Activated T-helper 1 cell treated with Interleukin-2 at 50 U/mL for 16 hours (primary cell): ENCODE data around the gene ZNF687.
A peak's percentile ranks its signal among the peaks of the same experiment; 100 is the strongest.
"Not testable (repeated sequence)": the region's sequence is repeated elsewhere in the genome, so short reads cannot be mapped to it uniquely, and the experiment has no call there.

Experiments used
- DNase-seq: peaks from one replicate; pipeline ENCODE4 v3.0.0-alpha.2; 2020; ENCODE audit warnings: low read depth

The ZNF687 gene, protein sequence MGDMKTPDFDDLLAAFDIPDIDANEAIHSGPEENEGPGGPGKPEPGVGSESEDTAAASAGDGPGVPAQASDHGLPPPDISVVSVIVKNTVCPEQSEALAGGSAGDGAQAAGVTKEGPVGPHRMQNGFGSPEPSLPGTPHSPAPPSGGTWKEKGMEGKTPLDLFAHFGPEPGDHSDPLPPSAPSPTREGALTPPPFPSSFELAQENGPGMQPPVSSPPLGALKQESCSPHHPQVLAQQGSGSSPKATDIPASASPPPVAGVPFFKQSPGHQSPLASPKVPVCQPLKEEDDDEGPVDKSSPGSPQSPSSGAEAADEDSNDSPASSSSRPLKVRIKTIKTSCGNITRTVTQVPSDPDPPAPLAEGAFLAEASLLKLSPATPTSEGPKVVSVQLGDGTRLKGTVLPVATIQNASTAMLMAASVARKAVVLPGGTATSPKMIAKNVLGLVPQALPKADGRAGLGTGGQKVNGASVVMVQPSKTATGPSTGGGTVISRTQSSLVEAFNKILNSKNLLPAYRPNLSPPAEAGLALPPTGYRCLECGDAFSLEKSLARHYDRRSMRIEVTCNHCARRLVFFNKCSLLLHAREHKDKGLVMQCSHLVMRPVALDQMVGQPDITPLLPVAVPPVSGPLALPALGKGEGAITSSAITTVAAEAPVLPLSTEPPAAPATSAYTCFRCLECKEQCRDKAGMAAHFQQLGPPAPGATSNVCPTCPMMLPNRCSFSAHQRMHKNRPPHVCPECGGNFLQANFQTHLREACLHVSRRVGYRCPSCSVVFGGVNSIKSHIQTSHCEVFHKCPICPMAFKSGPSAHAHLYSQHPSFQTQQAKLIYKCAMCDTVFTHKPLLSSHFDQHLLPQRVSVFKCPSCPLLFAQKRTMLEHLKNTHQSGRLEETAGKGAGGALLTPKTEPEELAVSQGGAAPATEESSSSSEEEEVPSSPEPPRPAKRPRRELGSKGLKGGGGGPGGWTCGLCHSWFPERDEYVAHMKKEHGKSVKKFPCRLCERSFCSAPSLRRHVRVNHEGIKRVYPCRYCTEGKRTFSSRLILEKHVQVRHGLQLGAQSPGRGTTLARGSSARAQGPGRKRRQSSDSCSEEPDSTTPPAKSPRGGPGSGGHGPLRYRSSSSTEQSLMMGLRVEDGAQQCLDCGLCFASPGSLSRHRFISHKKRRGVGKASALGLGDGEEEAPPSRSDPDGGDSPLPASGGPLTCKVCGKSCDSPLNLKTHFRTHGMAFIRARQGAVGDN

DNA sequence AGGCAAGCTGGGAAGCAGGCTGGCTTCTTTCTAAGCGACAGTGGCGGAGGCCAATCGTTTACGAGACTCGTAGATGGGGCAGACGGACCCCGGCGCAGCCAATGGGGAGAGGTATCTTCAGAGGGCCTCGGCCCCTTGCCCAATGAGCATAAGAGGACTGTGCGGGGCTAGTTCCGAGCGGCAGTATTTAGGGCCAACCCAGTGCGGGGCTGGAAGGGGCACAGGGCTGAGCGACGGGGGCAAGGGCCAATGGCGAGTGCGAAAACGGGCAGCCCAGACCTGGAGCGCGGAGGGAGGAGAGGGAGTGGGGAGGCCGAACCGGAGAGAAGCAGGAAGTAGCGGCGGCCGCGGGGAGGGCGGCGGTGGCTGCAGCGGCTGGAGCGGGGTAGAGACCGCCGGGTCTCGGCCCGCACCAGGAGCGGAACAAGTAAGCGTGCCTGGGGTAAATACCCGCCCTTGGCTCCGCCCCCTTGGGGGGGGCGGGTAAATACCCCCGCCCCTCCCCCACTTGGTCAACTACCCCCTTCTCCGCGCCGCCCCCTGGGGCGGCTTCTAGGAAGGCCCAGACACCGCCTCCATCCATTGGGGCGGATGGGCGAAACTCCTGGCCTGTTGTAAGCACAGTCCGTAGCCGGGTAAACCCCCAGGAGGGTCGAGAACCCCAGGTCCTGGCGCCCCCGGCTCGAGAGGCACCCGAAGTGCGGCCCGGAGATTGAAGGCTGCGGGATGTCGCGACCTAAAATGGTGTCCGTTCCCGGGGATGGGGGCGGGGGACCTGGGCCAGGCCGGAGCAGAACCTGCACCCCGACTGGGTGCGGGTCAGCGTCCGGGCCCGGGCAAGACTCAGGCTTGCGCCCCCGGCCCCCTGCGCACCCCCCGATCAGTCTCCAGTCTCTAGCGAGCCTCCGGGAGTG, at the start of gene ZNF687:
TSS of gene ZNF687 (plus strand) at position 331 of the 914 bp plus-strand sequence. CDS start 3,993 bp downstream, outside the sequence.
- DNase-seq: peak; percentile 97

DNA sequence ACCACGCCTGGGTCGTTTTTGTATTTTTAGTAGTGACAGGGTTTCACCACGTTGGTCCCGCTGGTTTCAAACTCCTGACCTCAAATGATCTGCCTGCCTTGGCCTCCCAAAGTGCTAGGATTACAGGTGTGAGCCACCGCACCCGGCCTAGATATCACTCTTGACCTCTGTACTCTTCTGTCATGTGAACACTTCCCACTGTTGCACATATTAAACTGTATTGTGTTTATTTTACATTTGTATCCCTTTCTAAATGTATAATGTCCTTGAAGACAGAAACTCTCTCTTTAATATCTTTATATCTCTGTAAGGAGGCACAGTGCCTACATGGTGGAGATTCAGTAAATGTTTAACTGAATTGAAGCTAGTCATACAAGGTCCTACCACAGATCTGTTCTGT, 46.9 kb upstream of the ZNF687 start:
- DNase-seq: no peak

DNA sequence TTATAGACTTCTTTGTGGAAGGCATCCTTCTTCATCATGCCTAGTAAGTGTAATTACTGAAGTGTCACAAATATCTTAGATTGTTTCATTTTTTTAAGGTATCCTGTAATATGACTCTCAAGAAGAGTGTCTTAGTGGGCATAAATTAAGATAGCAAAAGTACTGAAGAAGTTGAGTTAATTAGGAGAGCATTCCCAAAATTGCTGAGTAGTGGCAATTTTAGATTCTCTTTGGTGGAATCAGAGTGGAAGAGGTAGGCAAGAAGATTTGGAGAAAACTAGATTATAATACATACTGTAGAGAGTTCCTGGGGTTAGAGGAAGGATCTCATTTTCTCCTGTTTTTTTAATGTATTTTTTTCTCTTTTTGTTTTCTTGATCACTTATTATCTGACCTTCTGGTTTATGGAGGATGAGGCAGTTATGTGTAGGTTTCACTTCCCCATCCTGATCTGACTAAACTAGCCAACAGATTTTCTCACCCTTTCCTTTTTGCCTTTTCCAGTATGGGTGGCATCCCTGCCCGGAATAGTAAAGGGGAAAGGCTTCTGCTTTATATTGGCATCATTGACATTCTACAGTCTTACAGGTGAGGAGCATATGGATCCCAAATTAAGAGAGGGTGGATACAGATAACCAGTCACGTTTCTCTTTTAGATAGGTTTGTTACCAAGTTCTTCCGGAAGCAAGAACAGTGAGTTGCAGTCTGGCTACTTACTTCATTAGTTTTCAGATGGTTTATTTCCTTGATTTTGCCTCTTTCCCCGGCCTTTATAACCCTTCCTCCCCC, 44.2 kb upstream of the ZNF687 start:
- DNase-seq: no peak

DNA sequence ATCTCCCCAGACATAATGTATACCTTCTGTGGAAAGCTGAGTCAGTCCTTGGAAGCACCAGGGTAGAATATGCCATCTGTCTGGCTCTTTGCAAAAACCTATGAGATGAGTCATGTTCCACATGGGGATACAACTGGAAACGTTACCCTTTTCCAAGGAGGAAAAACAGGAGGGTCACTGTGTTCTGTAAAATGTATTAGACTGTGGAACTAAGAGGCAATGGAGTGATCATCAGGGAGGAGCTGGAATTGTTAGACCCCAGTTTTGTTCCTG, 43.7 kb upstream of the ZNF687 start:
- DNase-seq: no peak

DNA sequence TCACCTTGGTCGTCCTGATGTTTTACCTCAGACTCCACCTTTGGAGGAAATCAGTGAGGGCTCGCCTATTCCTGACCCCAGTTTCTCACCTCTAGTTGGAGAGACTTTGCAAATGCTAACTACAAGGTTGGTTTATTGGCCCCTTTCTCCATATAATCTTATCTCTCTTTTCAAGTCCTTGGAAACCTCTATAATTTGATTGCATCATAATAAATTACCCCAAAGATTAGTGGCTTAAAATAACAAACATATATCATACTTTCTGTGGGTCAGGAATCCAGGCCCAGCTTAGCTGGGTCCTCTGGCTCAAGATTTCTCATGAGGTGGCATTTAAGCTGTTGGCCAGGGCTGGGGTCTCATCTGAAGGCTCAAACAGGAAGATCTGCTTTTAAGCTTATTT, 39.7 kb upstream of the ZNF687 start:
- no peak for DNase-seq

DNA sequence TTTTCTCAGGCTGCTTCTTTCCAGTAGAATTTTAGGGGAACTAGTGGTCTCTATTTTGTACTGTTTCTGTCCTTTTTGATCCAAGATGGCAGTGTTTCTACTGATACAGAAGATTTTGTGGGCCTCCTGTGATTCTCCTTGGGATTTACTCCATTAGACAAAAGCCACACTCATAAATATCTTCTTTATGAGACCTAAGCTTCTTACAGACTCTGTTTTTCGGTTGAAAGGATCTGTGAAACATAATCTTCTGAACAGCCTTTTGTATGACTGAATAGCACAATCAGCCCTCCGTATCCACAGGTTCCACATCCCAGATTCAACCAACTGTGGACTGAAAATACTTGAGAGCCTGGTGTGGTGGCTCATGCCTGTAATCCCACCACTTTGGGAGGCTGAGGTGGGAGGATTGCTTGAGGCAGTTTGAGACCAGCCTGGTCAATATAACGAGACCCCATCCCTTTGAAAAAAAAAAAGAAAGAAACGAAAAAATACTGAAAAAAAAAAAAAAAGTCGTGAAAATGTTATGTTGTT, 38.3 kb upstream of the ZNF687 start:
- no peak for DNase-seq

DNA sequence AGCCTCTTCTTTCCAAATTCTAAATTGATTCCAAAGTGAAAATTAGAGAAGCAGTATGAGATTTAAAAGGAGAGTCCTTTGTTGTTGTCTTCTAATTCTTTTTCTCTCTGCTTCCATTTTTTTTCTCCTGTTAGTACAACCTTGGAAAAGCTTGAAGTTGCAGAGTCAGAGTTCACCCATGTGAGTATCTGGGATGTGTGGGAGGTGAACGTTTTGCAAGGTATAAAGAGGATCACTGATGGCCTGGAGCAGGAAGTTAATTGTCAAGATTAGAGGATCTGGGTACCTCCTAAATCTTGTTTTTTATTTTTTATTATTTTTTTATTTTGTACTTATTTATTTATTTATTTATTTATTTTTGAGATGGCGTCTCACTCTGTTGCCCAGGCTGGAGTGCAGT, 35.3 kb upstream of the ZNF687 start:
- DNase-seq: no peak

DNA sequence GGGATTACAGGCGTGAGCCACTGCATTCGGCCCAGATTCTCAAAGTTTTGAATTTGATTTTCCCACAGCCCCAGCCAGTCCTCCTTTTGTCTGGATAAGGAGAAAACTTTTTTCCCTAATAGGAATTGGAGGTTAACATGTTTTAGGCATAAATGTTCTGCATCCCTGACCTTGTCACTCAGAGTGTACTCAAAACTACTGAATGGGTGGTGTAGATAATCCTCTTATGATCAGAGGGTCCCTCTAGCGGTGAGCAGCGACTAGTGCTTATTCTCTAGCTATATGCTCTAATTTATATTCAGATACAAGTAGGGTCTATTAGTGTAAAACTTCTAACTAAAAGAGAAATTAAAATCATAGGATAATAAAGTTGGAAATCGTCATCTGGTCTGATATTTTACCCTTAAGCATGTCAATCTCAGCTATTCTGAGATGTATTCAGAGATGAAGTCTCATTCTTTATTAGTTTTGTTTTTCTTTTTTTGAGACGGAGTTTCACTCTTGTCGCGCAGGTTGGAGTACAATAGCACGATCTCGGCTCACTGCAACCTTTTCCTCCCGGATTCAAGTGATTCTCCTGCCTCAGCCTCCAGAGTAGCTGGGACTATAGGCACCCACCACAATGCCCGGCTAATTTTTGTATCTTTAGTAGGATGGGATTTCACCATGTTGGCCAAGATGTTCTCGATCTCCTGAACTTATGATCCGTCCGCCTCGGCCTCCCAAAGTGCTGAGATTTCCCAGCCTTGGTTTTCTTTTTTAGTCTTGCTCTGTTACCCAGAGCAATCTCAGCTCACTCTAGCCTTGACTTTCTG, 30.2 kb upstream of the ZNF687 start:
- peak; percentile 32 for DNase-seq

DNA sequence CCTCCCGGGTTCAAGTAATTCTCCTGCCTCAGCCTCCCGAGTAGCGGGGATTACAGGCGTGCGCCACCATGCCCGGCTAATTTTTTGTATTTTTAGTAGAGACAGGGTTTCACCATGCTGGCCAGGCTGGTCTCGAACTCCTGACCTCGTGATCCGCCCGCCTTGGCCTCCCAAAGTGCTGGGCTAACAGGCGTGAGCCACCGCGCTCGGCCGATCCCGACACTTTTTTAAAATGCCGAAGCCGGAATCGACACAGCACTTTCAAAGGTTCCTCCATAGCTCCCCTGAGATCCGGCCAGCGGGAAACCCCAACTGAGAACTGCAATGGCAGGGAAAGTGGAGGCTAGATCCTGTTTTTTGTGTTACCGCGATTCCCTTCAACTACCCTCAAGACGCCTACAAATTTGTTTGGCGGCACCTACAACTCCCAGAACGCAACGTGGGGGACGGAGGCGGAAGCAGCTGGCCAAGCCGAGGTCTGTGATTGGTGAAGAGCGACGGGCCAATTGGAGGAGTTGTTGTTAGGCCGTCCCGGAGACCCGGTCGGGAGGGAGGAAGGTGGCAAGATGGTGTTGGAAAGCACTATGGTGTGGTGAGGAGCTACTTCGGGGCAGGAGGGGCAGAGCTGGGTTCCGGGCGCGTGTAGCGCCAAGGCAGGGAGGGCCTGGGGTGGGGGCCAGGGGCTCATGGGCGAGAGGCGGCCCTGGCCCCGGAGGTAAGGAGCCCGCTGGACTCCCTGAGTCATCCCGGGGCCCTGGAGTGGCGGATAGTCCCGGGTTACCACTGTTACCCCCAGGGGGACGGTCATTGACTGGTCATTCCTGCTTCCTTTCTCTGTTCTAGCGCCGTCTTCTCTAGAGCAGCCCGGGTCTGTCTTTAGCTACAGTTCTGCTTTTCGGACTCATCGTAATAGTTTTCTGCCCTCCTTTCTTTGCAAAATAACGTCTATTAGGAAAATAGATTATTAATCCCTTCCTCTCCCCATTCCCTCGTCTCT, 27.6 kb upstream of the ZNF687 start, which contains the start of gene PSMD4:
TSS of gene PSMD4 (plus strand) at position 518 of the 997 bp plus-strand sequence. CDS start at position 567, 49 bp downstream.
- peak; percentile 86 for DNase-seq

DNA sequence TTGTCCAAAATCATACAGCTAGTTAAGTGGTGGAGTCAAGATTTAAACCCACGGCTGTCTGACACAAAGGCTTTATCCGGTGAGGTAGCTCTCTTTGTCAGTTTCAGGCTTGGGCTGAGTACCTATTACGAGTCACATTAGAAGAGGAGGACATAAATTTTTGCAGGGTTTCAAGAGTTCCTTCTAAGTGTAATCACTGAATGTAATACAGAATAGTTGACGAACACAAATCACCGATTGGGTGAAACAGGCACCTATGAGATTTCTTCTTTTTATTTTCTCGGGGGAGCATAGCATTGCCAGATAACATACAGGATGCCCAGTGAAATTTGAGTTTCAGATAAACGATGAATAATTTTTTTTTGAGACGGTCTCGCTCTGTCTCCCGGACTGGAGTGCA, 26.7 kb upstream of the ZNF687 start:
- DNase-seq: no peak

DNA sequence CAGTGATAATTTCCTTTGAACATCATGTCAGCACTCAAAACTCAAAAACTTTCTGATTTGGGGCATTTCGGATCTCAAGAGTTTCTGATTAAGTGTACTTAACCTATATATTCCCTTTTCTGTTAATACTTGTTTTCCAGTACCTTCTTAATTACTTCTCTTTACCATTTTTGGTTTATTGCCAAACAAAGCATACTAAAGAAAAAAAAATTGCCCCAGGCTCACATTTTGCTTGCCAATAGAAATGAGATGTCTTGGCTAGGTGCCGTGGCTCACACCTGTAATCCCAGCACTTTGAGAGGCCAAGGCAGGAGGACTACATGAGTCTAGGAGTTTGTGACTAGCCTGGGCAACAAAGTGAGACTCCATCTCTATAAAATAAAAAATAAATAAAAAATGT, 22.7 kb upstream of the ZNF687 start:
- no peak for DNase-seq

DNA sequence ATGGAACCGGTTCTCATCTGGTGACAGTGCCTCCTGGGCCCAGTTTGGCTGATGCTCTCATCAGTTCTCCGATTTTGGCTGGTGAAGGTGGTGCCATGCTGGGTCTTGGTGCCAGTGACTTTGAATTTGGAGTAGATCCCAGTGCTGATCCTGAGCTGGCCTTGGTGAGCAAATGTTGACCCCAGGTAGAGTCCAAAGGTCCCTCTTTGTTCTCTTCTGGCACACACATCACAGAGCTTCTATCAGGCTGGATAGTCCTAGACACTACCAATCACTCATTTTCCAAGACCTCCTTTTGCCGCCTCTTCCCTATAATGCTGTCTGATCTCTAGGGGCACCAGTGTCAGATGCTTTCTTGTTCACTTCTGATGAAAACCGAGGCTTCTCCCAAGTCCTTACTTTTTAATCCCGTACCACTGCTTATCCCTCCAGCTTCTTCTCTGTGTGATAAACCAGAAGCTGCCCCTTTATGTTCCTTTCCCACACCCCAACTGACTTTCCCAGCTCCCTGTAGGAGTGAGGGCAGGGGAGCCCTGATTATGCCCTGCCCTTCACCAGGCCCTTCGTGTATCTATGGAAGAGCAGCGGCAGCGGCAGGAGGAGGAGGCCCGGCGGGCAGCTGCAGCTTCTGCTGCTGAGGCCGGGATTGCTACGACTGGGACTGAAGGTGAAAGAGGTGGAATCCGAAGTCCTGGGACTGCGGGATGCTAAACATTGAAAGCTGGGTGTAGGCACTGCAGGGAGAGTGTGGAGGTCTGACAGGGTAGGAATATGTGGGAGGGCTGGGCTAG, 16.5 kb upstream of the ZNF687 start:
- no peak for DNase-seq

DNA sequence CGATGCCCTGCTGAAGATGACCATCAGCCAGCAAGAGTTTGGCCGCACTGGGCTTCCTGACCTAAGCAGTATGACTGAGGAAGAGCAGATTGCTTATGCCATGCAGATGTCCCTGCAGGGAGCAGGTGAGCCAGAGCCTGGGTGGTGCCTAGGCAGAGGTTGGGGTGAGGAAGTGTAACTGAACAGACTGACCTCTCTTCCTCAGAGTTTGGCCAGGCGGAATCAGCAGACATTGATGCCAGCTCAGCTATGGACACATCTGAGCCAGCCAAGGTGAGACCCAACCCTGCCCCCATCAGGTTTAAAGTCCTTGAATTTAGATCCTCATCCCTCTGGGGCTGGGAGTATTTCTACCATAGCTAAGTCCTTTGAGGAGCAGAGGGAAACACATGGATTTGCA, 15.8 kb upstream of the ZNF687 start:
- no peak for DNase-seq

DNA sequence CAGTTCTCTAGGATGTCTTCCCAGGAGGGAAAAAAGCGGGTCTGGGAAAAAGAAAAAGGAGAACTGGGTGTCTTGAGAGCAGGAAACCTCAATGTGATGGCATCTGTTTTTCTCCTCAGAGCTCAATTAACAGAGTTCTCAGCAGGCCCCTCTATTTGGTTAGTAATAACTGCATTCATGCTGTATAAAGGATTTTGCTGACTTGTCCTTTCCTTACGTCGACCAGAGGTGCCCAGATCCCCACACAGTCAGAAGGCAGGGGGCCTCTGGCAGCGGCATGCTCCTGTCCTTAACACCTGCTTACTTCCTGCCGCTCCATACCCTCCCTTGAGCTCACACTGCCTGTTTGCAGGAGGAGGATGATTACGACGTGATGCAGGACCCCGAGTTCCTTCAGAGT, 15.3 kb upstream of the ZNF687 start:
- DNase-seq: no peak

DNA sequence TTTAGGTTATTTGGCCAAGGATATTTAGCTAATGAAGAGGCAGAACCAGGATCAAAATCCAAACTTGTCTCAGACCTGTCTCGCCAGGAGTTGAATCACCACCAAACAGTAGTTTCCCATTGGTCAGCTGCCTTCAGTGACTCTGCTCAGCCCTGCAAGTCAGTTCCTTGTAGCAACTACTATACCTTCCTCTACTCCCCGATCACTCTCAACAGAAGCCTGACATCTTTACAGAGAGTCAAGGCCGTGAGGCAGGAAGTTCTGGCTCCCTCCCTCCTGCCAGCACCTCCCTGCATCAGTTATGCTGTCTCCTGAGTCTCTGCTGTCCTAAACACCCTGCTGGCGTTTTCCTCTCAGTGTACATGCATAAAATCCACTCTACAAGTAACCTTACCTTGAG, 14.3 kb upstream of the ZNF687 start:
- no peak for DNase-seq

DNA sequence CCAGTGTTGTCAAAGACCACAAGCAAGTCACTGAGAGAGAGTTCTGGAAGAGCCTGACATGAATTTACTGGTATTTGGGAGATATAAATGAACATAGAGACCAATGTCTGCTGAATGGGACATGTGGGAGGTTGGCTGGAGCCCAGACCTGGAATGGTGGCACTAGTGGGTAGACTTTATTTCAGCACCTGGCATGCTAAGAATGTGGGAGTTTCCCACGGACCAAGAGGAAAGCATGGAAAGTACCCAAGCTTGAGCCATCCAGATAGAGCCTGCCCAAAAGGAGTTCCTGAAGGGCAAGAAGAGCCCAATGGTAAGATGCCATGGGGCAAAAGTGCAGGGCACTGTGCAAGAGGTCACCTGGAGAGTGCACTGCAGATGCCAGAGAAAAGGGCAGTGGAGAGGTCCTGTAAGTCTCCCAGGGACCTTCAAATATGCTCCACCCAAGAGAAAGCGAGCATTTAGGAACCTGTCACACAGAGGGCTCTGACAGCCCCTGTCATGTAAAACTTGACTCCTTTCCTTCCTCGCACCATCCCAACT, 8.1 kb upstream of the ZNF687 start:
- DNase-seq: no peak

DNA sequence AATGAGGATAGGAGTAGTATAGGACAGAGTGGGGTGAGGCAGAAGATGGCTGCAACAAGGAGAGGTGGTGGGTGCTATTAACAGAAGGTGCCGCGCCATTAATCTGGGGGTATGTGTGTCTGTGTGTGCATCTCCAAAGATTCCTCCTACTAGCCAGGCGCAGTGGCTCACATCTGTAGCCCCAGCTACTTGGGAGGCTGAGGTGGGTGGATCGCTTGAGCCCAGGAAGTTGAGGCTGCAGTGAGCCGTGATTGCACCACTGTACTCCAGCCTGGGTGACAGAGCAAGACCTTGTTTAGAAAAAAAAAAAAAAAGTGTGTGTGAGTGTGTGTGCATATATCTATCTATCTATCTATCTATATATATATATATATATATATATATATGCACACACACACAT, 6.8 kb upstream of the ZNF687 start:
- not testable (repeated sequence) for DNase-seq
